Measurements from ENCODE around the gene ITPR2.

The ITPR2 gene

DNA sequence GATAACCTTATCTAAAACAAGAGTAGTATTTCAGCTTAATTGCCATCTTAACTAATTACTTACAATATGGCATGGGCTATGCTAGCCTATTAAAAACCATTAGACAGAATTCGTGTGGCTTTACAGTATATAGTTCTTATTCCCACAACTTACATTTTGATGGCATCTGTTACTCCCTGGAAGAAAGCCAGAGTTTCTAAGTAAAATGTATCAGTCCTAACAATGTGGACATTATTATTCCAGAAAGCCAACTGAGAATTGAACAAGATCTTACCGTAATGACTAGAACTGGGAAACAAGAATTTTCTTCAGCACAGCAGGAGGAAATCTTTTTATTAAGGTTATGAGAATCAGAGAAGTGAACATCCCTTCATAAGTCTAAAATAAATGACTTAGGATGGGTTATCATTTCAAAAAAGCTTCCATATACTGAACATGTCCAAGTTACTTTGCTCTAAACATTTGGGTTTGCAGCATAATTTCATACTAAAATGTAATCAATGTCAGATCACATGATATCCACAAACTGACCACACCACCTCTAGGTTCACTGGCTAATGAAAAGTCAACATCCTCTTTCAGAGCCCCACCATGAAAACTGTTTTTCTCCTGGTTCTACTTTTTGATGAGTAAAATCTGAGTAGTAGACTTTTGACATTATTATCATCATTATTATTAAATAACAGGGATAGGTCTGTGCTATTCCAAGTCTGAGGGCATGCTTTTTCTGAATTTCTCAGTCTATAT lies 457.9 kb downstream of the ITPR2 start:
- peak in 1 of 2 donors; percentile 28 for DNase-seq

GRCh38 chr12:26373606-26374495 lies 459.1 kb downstream of the ITPR2 start:
- DNase-seq = peak in 1 of 2 donors; percentile 64

GRCh38 chr12:26372866-26373265 lies 460.1 kb downstream of the ITPR2 start:
- DNase-seq = no peak

DNA sequence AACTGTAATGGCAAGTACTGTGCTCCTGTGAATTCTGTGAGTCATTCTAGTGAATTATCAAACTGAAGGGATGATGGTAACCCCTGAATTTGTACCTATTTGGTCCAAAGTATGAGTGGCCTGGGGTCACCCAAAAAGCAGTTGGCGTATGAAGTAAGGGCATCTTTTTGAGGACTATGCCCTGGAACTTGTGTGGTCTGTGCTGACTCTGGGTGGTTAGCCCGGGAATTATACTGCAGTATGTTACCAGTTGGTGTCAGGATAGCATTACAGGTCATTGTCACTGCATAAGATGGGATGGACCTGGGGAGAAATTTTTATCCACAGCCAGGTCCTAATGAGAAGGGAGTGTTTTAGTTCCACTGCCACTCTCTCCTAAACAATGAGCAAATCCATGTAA lies 462.9 kb downstream of the ITPR2 start:
- no peak for DNase-seq

- DNase-seq = peak; percentile 93 to 99
Measured at GRCh38 chr12:26369588-26369987, 463.4 kb downstream of the ITPR2 start.

DNA sequence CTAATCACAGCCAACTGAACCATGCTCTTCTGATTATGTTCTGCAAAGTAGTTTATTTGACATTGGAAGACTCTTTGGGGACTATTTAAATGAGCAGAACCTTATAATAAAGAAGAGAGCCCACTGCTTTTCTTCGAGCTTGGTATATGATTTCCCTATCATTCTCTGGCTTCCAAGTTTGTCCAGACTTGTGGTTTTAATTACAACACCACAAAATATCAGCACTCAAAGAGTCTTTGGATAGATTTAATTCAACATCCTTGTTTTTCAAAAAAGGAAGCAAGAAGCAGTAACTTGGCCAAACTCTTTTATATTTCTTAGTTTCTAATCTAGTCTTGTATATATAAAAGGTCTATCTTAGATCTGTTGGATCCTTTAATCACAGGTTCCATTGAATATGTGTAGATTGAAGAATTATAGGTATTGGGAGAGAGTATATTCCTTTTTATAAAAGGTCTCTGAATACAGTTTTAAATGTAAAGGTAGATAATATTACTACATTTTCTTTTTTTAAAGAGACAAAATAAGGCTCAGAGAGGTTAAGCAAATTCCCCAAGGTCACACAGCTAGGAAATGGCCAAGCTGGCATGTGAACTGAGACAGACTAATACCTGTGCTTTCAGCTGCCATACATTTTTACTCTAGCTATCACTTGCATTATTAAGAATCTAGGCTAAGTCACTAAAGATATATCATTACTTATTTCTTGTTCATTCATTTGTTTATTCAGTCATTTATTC lies 464.8 kb downstream of the ITPR2 start:
- no peak for DNase-seq

DNA sequence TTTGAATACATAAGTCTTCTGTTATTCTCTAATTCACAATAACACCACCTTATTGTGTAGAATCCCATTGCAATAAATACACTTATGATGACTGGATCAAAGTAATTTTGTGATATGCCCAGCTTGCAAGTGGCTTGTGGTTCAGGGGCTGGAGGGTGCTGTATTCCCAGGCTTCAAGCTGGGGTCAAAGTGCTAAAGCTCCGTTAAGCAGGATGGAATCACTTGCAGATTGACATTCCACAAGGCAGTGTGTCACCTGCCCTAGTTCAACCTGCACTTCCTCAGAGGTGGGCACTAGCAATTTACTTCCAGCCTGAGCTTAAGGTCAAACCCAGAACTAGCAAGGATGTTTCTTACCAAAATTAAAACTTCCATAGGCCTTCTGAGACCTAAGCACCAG lies 471.0 kb downstream of the ITPR2 start:
- DNase-seq = no peak

DNA sequence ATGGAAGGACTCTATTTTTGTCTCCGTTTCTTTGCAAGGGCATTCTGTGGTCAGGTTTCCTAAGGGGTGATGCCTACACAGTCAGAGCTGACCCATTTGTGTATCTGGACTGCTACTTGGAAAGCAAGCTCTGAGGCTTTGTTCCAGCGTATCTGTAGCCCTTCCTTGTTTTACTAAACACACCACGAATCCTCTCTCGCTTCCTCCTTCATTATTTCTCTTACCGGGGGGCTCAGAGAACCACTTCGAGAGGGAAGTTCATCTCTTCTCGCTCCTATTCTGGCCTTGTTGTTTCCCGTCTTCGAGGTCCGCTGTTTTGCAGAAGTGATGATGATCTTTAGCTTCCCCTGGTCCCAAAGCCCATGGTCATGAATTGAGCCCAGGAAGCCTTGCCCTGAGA lies 472.9 kb downstream of the ITPR2 start:
- no peak for DNase-seq

DNA sequence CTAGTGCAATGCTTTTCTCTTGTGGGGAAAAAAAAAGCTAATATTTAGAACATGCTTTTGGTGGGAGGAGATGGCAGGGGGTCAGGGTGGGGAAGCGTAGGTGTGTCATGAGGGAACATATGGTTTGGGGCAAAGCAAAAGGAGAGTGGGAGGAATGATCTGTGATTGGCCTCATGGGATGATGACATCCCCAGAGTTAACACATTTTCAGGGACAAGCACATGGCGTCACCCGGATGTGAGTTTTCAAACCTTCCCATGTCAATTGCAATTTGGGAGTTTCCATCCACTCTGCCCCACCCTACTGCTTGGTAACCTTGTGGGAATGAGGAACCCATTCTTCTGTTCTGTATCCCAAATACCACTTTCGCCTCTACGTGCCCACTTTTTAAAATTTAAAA lies 473.4 kb downstream of the ITPR2 start:
- DNase-seq = peak; percentile 98 to 100

DNA sequence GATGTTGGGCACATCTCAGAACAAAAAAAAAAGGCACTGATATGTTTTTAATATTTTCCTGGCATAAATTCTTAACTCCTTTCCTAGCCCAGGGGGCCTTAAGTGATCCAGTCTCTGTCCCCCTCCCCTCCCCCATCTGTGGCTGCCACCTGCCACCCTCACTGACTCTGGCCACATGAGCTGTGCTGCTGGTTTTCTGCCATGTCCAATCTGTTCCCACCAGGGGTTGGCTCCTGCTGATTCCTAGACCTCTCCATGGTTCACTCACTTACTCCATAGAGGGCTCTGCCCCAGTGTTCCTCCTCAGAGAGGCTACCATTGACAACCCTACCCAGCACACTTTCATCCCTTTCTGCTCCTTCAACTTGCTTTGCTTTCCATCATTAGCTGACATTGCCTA lies 474.3 kb downstream of the ITPR2 start:
- DNase-seq = no peak

GRCh38 chr12:26347300-26347699 lies 485.7 kb downstream of the ITPR2 start:
- DNase-seq = no peak

DNA sequence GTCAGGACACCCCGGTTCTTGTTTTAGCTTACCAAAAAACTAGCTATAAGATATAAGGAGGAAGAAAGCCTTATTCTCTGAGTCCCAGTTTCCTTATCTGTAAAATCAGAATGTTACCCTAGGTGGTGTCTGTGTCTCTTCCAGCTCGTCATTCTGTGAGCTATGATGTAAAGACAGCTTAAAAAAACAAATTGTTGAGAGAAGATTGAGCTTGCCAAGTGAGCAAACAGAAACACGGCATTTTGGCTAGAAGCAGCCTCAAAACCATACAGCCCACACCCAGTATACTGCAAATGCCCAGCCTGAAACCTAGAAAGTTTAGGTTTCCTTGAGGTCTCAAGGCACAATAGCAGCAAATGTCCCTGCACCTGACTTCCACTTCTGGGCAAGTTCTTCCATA lies 486.3 kb downstream of the ITPR2 start:
- DNase-seq = no peak

GRCh38 chr12:26345471-26346003 lies 487.5 kb downstream of the ITPR2 start:
- no peak for DNase-seq

GRCh38 chr12:26341491-26341890 lies 491.5 kb downstream of the ITPR2 start:
- DNase-seq = peak in 1 of 2 donors; percentile 62

DNA sequence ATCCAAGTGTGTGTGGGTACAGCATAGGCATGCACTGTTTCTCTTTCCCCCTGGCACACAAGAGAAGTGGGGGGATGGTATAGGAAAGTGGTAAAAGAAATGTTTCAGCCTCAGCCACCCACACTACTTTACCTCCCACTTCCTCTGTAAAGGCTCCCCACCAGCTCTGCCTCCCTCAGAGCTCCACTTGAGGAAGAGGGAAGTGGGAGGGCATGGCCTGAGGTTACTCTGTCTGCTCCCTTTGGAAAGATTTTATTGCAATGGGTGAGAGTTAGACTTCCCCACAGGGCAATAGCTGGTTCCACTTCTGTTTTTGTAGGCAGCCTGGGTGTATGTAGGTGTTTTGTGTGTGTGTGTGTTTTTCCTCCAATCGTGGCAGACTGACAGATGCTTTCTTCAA lies 492.3 kb downstream of the ITPR2 start:
- peak; percentile 92 to 99 for DNase-seq

DNA sequence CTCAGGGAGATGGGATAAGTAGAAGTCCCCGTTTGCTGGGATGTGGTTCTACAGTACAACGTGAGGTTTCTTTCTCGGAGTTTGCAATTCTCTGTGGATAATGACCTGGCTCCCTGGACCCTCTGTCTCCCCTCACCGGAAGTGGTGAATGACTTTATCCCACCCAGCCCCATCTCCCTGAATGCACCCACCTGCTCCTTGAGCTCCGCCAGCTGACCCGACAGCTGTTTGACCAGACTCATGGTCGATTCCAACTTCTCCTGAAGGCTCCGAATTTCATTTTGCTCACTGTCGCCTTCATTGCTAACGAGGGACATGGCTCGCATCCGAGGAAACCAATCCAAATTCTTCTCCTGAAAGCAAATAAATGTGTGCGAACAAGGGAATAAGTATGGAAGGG lies 493.0 kb downstream of the ITPR2 start:
- DNase-seq = no peak

DNA sequence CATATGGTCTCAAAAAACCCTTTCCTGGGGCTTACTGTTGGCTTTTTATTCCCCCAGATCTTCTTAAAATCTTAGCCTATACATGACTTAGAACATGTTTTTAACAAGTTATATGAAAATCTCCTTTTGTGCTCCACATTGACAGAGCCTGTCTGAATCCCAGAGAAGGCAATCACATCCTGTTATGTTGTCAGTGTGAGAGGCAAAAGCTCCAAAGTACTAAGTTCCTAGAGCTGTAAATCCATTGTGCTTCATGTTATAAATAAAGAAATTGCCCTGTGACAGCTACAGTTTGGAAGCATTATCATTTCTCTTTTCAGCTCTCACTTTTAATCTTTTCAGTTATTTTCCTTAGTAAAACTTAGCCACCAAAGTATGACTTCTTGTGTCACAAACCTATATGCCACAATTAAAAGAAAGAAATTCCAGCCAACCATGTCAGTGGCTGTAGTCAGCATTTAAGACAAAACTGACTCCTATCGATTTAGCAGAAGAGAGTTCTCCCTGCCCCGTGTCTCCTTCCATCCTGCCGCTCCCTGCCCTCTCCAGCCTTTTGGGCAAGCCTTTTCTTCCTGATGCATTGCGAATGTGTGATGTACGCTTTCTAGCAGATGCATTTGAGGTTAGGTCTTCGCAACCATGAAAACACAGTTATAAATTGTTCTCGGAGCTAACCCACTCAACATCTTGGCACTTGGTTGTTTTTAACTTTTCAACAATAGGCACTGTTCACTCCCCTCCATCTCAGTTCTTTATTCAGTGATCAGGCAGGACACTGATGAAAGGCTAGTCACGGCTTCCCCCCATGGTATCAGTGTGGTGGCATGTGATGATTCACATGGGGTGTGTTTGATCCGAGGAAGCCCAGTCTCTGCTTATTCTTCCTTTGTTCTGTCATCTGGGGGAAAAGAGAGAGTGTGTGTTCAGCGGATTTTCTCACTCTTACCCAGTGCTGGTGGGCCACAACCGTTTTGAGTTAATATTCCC lies 494.1 kb downstream of the ITPR2 start:
- peak in 1 of 2 donors; percentile 66 for DNase-seq

DNA sequence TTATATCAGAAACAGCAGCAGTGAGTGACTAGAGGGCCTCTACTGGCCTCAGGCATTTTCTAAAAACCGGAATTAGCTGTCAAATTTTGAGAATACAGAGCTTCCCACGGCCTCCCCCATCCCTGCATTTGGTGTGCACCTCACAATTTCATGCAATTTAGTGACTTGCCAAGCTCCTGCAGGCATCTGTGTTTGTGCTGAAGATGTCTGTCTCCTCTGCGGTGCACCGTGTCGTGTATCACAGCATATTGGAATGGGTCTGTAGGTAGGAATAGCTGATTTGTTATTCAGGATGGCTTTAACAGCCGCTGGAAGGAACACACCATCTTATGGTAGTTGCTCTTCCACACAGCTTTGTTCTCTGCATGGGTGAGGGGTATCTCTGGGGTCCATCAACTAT lies 497.3 kb downstream of the ITPR2 start:
- no peak for DNase-seq

GRCh38 chr12:26334621-26335124 lies 498.3 kb downstream of the ITPR2 start:
- DNase-seq = peak; percentile 95 to 100

GRCh38 chr12:26331960-26332359 lies 501.0 kb downstream of the ITPR2 start:
- peak; percentile 81 to 93 for DNase-seq

DNA sequence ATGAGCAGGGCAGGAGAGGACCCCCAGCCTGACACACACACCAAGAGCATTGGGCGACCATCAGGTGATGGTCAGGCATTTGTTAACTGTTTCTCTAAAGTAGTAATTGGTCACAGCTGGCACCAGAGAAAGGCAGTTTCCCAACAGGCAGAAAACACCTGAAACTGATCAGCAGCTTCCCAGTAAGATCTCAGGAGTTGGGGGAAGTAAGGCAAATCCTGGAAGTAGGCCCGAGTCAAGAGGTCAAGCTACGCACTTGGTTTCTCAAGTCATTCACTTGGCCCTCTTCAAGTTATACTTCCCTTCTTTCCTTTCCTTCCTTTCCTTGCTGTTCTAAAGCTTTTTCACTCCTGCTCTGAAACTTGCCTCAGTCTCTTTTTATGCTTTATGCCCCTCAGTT lies 501.9 kb downstream of the ITPR2 start:
- DNase-seq = peak in 1 of 2 donors; percentile 68
